ENCODE data around the gene PTPRU.

PTPRU gene

DNA sequence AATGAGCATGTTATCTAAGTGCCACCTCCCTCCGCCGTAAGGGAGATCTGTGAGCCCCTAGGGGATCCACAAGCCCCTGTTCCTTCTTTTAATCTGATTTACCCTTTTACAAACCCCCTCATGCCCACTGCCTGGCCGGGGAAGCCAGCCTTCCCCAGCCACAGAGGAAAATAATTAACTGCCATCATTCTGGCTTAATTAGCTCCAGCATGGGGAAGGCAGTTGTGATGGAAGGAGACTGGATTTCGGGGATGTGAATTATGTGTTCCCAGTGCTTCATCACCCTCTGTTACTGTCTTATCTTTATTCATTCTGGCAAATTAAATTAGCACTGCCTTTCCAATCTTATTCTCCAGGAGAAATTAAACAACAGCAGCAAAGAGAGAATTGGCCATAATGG is 135.8 kb downstream of the PTPRU start:
- Mint-ChIP-seq H3K4me1 (ENCODE audit: low read depth) (no peaks in the 10 kb centered on the region), H3K36me3 (ENCODE audit: low read depth) (no peaks in the 10 kb centered on the region), H3K27me3 (peaks cover 15% of the 10 kb centered on the region), H3K27ac (no peak overlapping the region), H3K4me3 (no peak overlapping the region), H3K9me3 (peaks cover 22% of the 10 kb centered on the region)
- intact Hi-C loops (cut with micrococcal nuclease), result no loop called here
